Measurements from ENCODE around the gene MRM2.

The MRM2 gene

GRCh38 chr7:2223321-2223720 is 18.7 kb downstream of the MRM2 start:
- Histone ChIP-seq H3K4me1 (ENCODE audit: control insufficient read depth, insufficient read depth, low read length) (no peaks in the 10 kb centered on the region), H3K9me3 (ENCODE audit: control insufficient read depth, insufficient read depth, low read depth, low read length) (no peaks in the 10 kb centered on the region), H3K36me3 (ENCODE audit: control insufficient read depth in 2 of 2, insufficient read depth in 1 of 2, low read length in 2 of 2) (peaks cover 11 to 84% of the 10 kb centered on the region in 2 experiments), H3K27ac (ENCODE audit: extremely low read depth, low read depth, low read length) (no peak overlapping the region), H3K4me3 (ENCODE audit: low read depth, low read length) (no peak overlapping the region)
- CTCF ChIA-PET: interaction anchor here (0.9 kb wide), 1 partner anchor 124 kb away, joined by 4 read pairs; no protein-coding TSS in a partner anchor
- POLR2A ChIA-PET: interaction anchor here (0.8 kb wide), 1 partner anchor 9 kb away, joined by 6 read pairs; the partner anchor contains the start of gene MAD1L1
- TF ChIP-seq ZNF530 (tag by site-specific recombination; IDR thresholded peaks at IDR 0.05; ENCODE audit: low read depth): no peak
- TF ChIP-seq ZNF701 (tag by site-specific recombination; IDR thresholded peaks at IDR 0.05): no peak
- no peak for TF ChIP-seq ZFP69B (tag by site-specific recombination; IDR thresholded peaks at IDR 0.05)
- TF ChIP-seq ZNF426 (tag by site-specific recombination; IDR thresholded peaks at IDR 0.05): no peak

GRCh38 chr7:2222516-2222915 is 19.5 kb downstream of the MRM2 start:
- POLR2A ChIA-PET: no interaction called here
- CTCF ChIA-PET: no interaction called here
- H3K36me3 ChIP-seq (ENCODE audit: control insufficient read depth in 2 of 2, insufficient read depth in 1 of 2, low read length in 2 of 2): peaks cover 11 to 84% of the 10 kb centered on the region in 2 experiments
- no peaks in the 10 kb centered on the region for H3K9me3 ChIP-seq (ENCODE audit: control insufficient read depth, insufficient read depth, low read depth, low read length)
- H3K4me1 ChIP-seq (ENCODE audit: control insufficient read depth, insufficient read depth, low read length): no peaks in the 10 kb centered on the region
- H3K4me3 ChIP-seq (ENCODE audit: low read depth, low read length): no peak overlapping the region
- H3K27ac ChIP-seq (ENCODE audit: extremely low read depth, low read depth, low read length): no peak overlapping the region
- TF ChIP-seq ZNF211 (tag by site-specific recombination; IDR thresholded peaks at IDR 0.05; ENCODE audit: low read depth) (no peak), KLF17 (tag by site-specific recombination; IDR thresholded peaks at IDR 0.05) (no peak), ZNF707 (tag by site-specific recombination; IDR thresholded peaks at IDR 0.05) (no peak), ZNF184 (tag by site-specific recombination; IDR thresholded peaks at IDR 0.05) (no peak), ZNF645 (tag by site-specific recombination; IDR thresholded peaks at IDR 0.05) (no peak), PRDM6 (tag by site-specific recombination; IDR thresholded peaks at IDR 0.05) (no peak), SCRT1 (tag by site-specific recombination; IDR thresholded peaks at IDR 0.05; ENCODE audit: borderline replicate concordance) (no peak), ZNF214 (tag by site-specific recombination; IDR thresholded peaks at IDR 0.05; ENCODE audit: borderline replicate concordance) (no peak), HIC1 (tag by site-specific recombination; IDR thresholded peaks at IDR 0.05) (no peak), ZBTB8A (tag by site-specific recombination; IDR thresholded peaks at IDR 0.05) (no peak), ZNF785 (tag by site-specific recombination; IDR thresholded peaks at IDR 0.05) (no peak), ZNF571 (tag by site-specific recombination; IDR thresholded peaks at IDR 0.05) (no peak), ZNF362 (tag by site-specific recombination; IDR thresholded peaks at IDR 0.05) (no peak), ZBTB49 (tag by site-specific recombination; IDR thresholded peaks at IDR 0.05; ENCODE audit: low read depth) (no peak), PRDM2 (tag by site-specific recombination; IDR thresholded peaks at IDR 0.05; ENCODE audit: borderline replicate concordance) (no peak)
